Osteoblast (primary cell): ENCODE results near the gene CBLIF. TPM values are rescaled to one million over a fixed set of nuclear protein-coding genes. Genes with fewer than 3 reads are reported as not detected.

Experiments
- DNase-seq: peaks from one replicate; pipeline ENCODE4 v3.0.0; 2011; ENCODE audit warnings: low spot score, mixed read lengths; ENCODE audit not compliant: insufficient read length; ENCODE audit errors: missing footprints
- H2AFZ ChIP-seq: 2 replicates; pipeline ENCODE4 v1.6.0; 2011; ENCODE audit warnings: mild to moderate bottlenecking, low read length
- H3K27ac ChIP-seq: 2 replicates; pipeline ENCODE4 v1.5.1; 2011; ENCODE audit warnings: mild to moderate bottlenecking, low read depth, low read length, moderate library complexity
- H3K27me3 ChIP-seq: 2 replicates; pipeline ENCODE4 v1.6.0; 2012; ENCODE audit warnings: mild to moderate bottlenecking, control low read depth, inconsistent platforms, low read length, moderate library complexity; ENCODE audit not compliant: insufficient read depth
- H3K36me3 ChIP-seq: 2 replicates; pipeline ENCODE4 v1.5.1; 2011; ENCODE audit warnings: mild to moderate bottlenecking, low read length, control low read depth, moderate library complexity; ENCODE audit not compliant: insufficient read depth
- H3K4me1 ChIP-seq: 2 replicates; pipeline ENCODE4 v1.5.1; 2011; ENCODE audit warnings: mild to moderate bottlenecking, low read length, control low read depth, moderate library complexity; ENCODE audit not compliant: insufficient read depth
- H3K4me2 ChIP-seq: 2 replicates; pipeline ENCODE4 v1.6.0; 2011; ENCODE audit warnings: mild to moderate bottlenecking, low read length; ENCODE audit not compliant: insufficient read depth
- H3K4me3 ChIP-seq: fragments of 200-600 bp; sonication (generic); 3 replicates; pipeline ENCODE4 v1.5.1; 2012; ENCODE audit warnings: mild to moderate bottlenecking, low read length, inconsistent platforms; ENCODE audit not compliant: insufficient read depth
- H3K79me2 ChIP-seq: 2 replicates; pipeline ENCODE4 v1.6.0; 2012; ENCODE audit warnings: mild to moderate bottlenecking, low read length, control low read depth, inconsistent platforms; ENCODE audit not compliant: insufficient read depth
- H3K9me3 ChIP-seq: 2 replicates; pipeline ENCODE4 v1.5.1; 2011; ENCODE audit warnings: low read depth, low read length, control low read depth
- H4K20me1 ChIP-seq: 2 replicates; pipeline ENCODE4 v1.6.0; 2012; ENCODE audit warnings: mild to moderate bottlenecking, low read length, control low read depth; ENCODE audit not compliant: insufficient read depth
- CTCF ChIP-seq: IDR thresholded peaks from 2 replicates; pipeline ENCODE4 v1.5.1; 2011; ENCODE audit warnings: mild to moderate bottlenecking, low read depth, low read length, moderate library complexity; ENCODE audit errors: extremely low read depth
- total RNA-seq: library from RNA; depleted of rRNA; stranded (reverse); fragments of >200 nt; gene quantifications from 2 replicates; pipeline ENCODE4 v1.2.3, GENCODE V29; 2012

CBLIF gene
- total RNA-seq, 1 donor: not detected

DNA sequence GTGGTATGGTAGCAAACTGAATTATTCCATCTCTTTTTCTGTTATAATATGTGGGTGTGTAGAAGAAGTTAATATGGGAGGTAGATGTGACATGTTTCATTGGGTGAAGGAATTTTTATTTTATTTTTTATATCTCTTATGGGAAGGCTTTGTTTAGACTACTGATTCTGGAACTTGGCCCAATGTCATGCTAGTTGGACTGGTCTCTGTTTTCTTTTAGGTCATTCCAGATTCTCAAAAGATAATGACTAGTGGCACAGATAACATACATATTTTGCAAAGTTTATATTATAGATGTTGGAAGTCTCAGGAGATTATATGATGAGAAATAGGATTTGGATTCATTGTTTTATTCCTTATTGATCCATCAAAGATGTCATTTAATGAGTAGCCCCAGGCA lies 32.0 kb upstream of the CBLIF start:
- no peak for DNase-seq
- H3K9me3 ChIP-seq: no peaks in the 10 kb centered on the region
- no peaks in the 10 kb centered on the region for H4K20me1 ChIP-seq
- no peak for TF ChIP-seq CTCF
- no peaks in the 10 kb centered on the region for H3K27me3 ChIP-seq
- H3K4me1 ChIP-seq: no peaks in the 10 kb centered on the region
- no peak overlapping the region for H3K27ac ChIP-seq
- no peaks in the 10 kb centered on the region for H3K79me2 ChIP-seq
- no peaks in the 10 kb centered on the region for H3K36me3 ChIP-seq
- H3K4me2 ChIP-seq: no peak overlapping the region
- no peak overlapping the region for H2AFZ ChIP-seq
- H3K4me3 ChIP-seq: no peak overlapping the region

DNA sequence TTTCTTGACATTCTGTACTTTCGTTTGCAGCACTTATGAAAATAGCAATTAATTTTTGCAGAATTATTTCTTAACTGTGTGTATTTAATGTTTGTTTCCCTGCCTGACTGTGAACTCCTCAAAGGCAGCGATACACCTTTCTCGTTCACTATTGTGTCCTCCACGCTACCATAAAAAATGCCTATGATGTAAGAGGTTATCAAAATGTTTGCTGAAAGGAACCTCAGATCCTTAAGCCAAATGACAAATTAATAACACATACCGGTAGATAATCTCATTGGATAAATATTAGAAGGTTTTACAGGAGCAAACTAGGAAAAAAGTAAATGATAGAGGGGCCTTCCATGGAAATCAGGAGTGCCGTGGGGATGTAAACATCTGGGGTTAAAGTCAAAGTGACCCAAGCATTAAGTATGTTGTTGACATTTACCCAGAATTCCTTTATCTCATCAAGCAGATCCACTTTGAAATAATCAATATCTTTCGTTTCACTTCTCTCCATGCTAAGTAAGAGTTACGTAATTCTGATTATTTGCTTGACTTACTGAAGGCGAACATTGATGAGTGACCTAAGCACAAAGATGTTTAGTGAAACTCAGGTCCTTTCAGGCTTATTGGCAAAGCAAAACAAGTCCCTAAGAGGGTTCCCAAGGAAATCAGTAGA lies 30.7 kb upstream of the CBLIF start:
- Histone ChIP-seq H3K79me2 (no peaks in the 10 kb centered on the region), H3K36me3 (no peaks in the 10 kb centered on the region), H3K4me2 (no peak overlapping the region), H3K4me1 (no peaks in the 10 kb centered on the region), H3K9me3 (no peaks in the 10 kb centered on the region), H3K27ac (no peak overlapping the region), H4K20me1 (no peaks in the 10 kb centered on the region), H2AFZ (no peak overlapping the region), H3K27me3 (no peaks in the 10 kb centered on the region), H3K4me3 (no peak overlapping the region)
- TF ChIP-seq CTCF: no peak
- no peak for DNase-seq

GRCh38 chr11:59872076-59872475 lies 26.8 kb upstream of the CBLIF start:
- no peak for DNase-seq
- no peak overlapping the region for H3K27ac ChIP-seq
- no peaks in the 10 kb centered on the region for H3K9me3 ChIP-seq
- no peaks in the 10 kb centered on the region for H3K4me1 ChIP-seq
- no peak overlapping the region for H2AFZ ChIP-seq
- H3K4me2 ChIP-seq: no peak overlapping the region
- no peaks in the 10 kb centered on the region for H3K27me3 ChIP-seq
- H3K79me2 ChIP-seq: no peaks in the 10 kb centered on the region
- no peak overlapping the region for H3K4me3 ChIP-seq
- H4K20me1 ChIP-seq: no peaks in the 10 kb centered on the region
- no peaks in the 10 kb centered on the region for H3K36me3 ChIP-seq
- no peak for TF ChIP-seq CTCF

GRCh38 chr11:59867946-59868345 lies 22.6 kb upstream of the CBLIF start:
- no peak overlapping the region for H3K4me2 ChIP-seq
- H3K27me3 ChIP-seq: no peaks in the 10 kb centered on the region
- H2AFZ ChIP-seq: no peak overlapping the region
- no peak for DNase-seq
- H3K4me3 ChIP-seq: no peak overlapping the region
- H4K20me1 ChIP-seq: no peaks in the 10 kb centered on the region
- no peak overlapping the region for H3K27ac ChIP-seq
- no peaks in the 10 kb centered on the region for H3K9me3 ChIP-seq
- no peaks in the 10 kb centered on the region for H3K79me2 ChIP-seq
- no peaks in the 10 kb centered on the region for H3K36me3 ChIP-seq
- no peak for TF ChIP-seq CTCF
- H3K4me1 ChIP-seq: no peaks in the 10 kb centered on the region
